Parietal lobe (tissue), 2 donors: Measurements from ENCODE around the gene PLD6. TPM values are rescaled to one million over a fixed set of nuclear protein-coding genes. Genes with fewer than 3 reads are reported as not detected.

ENCODE experiments used
- small RNA-seq: library from RNA; depleted of rRNA; stranded (forward); fragments of <200 nt; gene quantifications from one replicate; pipeline ENCODE3, GENCODE V24; 2014; ENCODE audit warnings: low replicate concordance
- total RNA-seq: library from RNA; depleted of rRNA; stranded (reverse); fragments of >200 nt; gene quantifications from one replicate; pipeline ENCODE4 v1.2.3, GENCODE V29; 2014

PLD6 gene, protein sequence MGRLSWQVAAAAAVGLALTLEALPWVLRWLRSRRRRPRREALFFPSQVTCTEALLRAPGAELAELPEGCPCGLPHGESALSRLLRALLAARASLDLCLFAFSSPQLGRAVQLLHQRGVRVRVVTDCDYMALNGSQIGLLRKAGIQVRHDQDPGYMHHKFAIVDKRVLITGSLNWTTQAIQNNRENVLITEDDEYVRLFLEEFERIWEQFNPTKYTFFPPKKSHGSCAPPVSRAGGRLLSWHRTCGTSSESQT
- total RNA-seq: 6.9 TPM

DNA sequence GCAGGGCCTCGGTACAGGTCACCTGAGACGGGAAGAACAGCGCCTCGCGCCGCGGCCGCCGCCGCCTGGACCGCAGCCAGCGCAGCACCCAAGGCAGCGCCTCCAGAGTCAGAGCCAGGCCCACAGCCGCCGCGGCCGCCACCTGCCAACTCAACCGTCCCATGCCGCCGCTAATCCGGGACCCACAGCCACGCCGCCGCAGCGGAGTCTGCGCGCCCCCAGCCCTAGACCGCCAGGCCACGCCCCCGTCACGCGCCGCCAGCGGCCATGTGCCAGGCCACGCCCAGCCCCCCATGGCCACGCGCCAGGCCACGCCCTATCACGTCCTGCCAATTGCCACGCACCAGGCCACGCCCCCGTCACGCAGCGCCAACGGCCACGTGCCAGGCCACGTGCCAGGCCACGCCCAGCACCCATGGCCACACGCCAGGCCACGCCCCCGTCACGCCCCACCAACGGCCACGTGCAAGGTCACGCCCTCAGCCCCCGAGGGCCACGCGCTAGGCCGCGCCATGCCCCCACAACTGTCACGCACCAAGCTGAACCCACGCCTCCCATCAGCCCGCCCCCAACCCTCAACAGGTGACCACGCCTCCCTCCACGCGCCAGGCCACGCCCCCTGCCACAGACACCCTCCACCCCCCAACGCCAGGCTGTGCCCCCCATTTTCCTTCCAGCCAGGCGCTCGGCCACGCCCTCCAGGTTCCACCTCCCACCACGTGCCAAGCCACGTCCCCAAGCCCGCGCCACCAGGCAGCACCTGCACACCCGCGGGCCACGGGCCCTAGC, at the start of gene PLD6:
Gene PLD6 (minus strand): TSS at position 210 of the 789 bp plus-strand sequence. CDS start 47 bp downstream, at position 163.

DNA sequence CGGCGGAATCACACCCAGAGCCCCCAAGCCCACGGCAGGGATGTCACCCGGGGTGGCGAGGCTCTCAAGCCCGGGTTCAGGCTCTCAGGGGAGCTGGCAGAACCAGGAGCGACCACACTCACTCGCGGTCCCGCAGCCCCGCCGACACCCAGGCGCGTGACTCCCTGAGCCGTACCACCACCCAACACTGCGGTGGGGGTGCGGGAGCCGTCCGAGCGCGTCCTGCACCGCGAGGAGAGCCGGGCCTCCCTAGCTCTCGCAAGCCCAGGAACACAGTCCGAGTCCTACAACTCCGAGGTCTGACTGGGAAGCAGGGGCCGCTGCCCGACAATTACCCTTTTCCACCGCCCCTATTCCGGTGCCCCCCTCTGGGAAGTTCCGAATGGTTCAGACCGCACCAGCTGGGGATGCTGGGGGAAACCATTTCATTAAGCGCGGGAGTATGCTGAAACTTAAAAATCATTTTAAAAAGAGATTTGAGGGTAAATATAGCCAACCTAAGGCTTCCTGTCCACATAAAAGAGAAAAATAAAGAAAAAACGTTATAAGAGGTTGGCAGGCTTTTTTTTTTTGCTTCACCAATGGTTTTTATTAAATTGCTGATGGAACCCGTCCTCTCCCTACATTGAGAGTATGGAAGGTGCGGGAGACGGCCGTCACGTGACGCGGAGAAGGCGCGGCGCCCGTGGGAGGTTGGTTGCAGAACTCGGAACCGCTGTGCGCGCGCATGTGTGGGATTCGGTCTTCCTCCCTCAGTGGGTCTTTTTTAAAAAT, 31.1 kb upstream of the PLD6 start, which contains the start of gene FLCN:
Gene FLCN (minus strand): TSS at position 143 of the 774 bp plus-strand sequence. CDS start 9,031 bp downstream, outside the sequence.

Small RNAs within 50 kb of the gene (small RNA-seq; reads per million reads assigned to genes)
- gene RNU6-767P: not detected

Other genes starting within 250 kb of the PLD6 start
- not detected for gene TNFRSF13B, start 234.2 kb downstream of the PLD6 start, total RNA-seq
- gene MPRIP, start 163.9 kb downstream of the PLD6 start, total RNA-seq: 260 TPM
- 48.2 TPM for gene FLCN, start 30.8 kb upstream of the PLD6 start, total RNA-seq
- 86.1 TPM for gene COPS3, start 74.9 kb upstream of the PLD6 start, total RNA-seq
- 5.0 TPM for gene NT5M, start 97.0 kb upstream of the PLD6 start, total RNA-seq